WERI-Rb-1 (cell line): ENCODE data around the gene CYP24A1.

Experiments used
- DNase-seq: peaks from one replicate; pipeline ENCODE4 v3.0.0-alpha.2; 2020
- H3K27ac ChIP-seq: fragments of 250-450 bp; sonication (Bioruptor Pico); 2 replicates; pipeline ENCODE4 v1.5.1; 2020; ENCODE audit warnings: mild to moderate bottlenecking, moderate library complexity
- H3K27me3 ChIP-seq: fragments of 250-450 bp; sonication (Bioruptor Pico); 2 replicates; pipeline ENCODE4 v1.5.1; 2021; ENCODE audit warnings: mild to moderate bottlenecking, low read depth, moderate library complexity; ENCODE audit not compliant: insufficient read depth, severe bottlenecking
- H3K36me3 ChIP-seq: fragments of 250-450 bp; sonication (Bioruptor Pico); 2 replicates; pipeline ENCODE4 v1.5.1; 2020; ENCODE audit warnings: mild to moderate bottlenecking, moderate library complexity
- H3K4me3 ChIP-seq: 2 replicates; pipeline ENCODE4 v1.5.1; 2011; ENCODE audit warnings: low read depth, mild to moderate bottlenecking, control low read depth, low read length
- H3K9me3 ChIP-seq: fragments of 250-450 bp; sonication (Bioruptor Pico); 2 replicates; pipeline ENCODE4 v1.5.1; 2021; ENCODE audit warnings: mild to moderate bottlenecking, moderate library complexity; ENCODE audit not compliant: severe bottlenecking
- CTCF ChIP-seq: IDR thresholded peaks from 2 replicates; pipeline ENCODE4 v1.5.1; 2011; ENCODE audit warnings: low read depth, mild to moderate bottlenecking, control low read depth, inconsistent platforms, low read length

Gene CYP24A1

GRCh38 chr20:54115172-54115854, 58.5 kb downstream of the CYP24A1 start:
- no peak for TF ChIP-seq CTCF
- Histone ChIP-seq H3K9me3 (no peaks in the 10 kb centered on the region), H3K36me3 (no peaks in the 10 kb centered on the region), H3K27me3 (peaks cover 79% of the 10 kb centered on the region), H3K27ac (no peak overlapping the region), H3K4me3 (no peak overlapping the region)
- no peak for DNase-seq

- H3K36me3 ChIP-seq = no peaks in the 10 kb centered on the region
Observed at GRCh38 chr20:54114109-54114508, 59.7 kb downstream of the CYP24A1 start.

GRCh38 chr20:54113566-54113965, 60.2 kb downstream of the CYP24A1 start:
- no peak for TF ChIP-seq CTCF
- Histone ChIP-seq H3K27me3 (peaks cover 79% of the 10 kb centered on the region), H3K9me3 (no peaks in the 10 kb centered on the region), H3K36me3 (no peaks in the 10 kb centered on the region), H3K27ac (no peak overlapping the region), H3K4me3 (no peak overlapping the region)
- DNase-seq = no peak

More at GRCh38 chr20:54114109-54114508, 59.7 kb downstream of the CYP24A1 start:
- no peak for DNase-seq
- Histone ChIP-seq H3K4me3 (no peak overlapping the region), H3K9me3 (no peaks in the 10 kb centered on the region), H3K27ac (no peak overlapping the region), H3K27me3 (peaks cover 81% of the 10 kb centered on the region)
- TF ChIP-seq CTCF = no peak

GRCh38 chr20:54112221-54112884, 61.4 kb downstream of the CYP24A1 start:
- Histone ChIP-seq H3K27ac (no peak overlapping the region), H3K36me3 (no peaks in the 10 kb centered on the region), H3K27me3 (peaks cover 80% of the 10 kb centered on the region), H3K9me3 (no peaks in the 10 kb centered on the region), H3K4me3 (no peak overlapping the region)
- DNase-seq = no peak
- no peak for TF ChIP-seq CTCF

GRCh38 chr20:54111460-54111859, 62.3 kb downstream of the CYP24A1 start:
- no peak for DNase-seq
- Histone ChIP-seq H3K4me3 (no peak overlapping the region), H3K27me3 (peaks cover 79% of the 10 kb centered on the region), H3K27ac (no peak overlapping the region), H3K9me3 (no peaks in the 10 kb centered on the region), H3K36me3 (no peaks in the 10 kb centered on the region)
- no peak for TF ChIP-seq CTCF

GRCh38 chr20:54110457-54110856, 63.3 kb downstream of the CYP24A1 start:
- Histone ChIP-seq H3K36me3 (no peaks in the 10 kb centered on the region), H3K27me3 (peaks cover 78% of the 10 kb centered on the region), H3K27ac (no peak overlapping the region), H3K9me3 (no peaks in the 10 kb centered on the region), H3K4me3 (no peak overlapping the region)
- no peak for TF ChIP-seq CTCF
- no peak for DNase-seq
